ENCODE data around the gene CAMK2N1.

Gene CAMK2N1

GRCh38 chr1:20446796-20447195 is 39.2 kb downstream of the CAMK2N1 start:
- Histone ChIP-seq H3K27ac (ENCODE audit: low read length, poor library complexity, severe bottlenecking) (no peak overlapping the region), H3K14ac (ENCODE audit: low read length in 2 of 2) (no peak overlapping the region), H2BK12ac (ENCODE audit: low read length in 2 of 2) (no peak overlapping the region), H3K4me3 (ENCODE audit: insufficient read depth in 1 of 2, low read depth in 1 of 2, low read length in 2 of 2) (no peak overlapping the region), H3K18ac (ENCODE audit: low read depth in 1 of 2, low read length in 2 of 2) (no peak overlapping the region), H4K8ac (ENCODE audit: low read length) (no peak overlapping the region), H2BK5ac (ENCODE audit: low read depth, low read length, poor library complexity, severe bottlenecking) (no peak overlapping the region), H2BK15ac (ENCODE audit: low read depth, poor library complexity, severe bottlenecking) (no peak overlapping the region), H3K4me1 (ENCODE audit: control insufficient read depth, insufficient read depth, low read depth, low read length) (no peaks in the 10 kb centered on the region), H3K36me3 (ENCODE audit: control insufficient read depth in 1 of 2, insufficient read depth in 2 of 2, low read depth in 1 of 2, low read length in 2 of 2) (no peaks in the 10 kb centered on the region), H3K23ac (ENCODE audit: low read length in 2 of 2) (no peak overlapping the region), H3K9ac (ENCODE audit: low read length) (no peak overlapping the region), H2BK120ac (ENCODE audit: low read depth, low read length) (no peak overlapping the region), H2AFZ (ENCODE audit: low read depth, low read length) (no peak overlapping the region), H3K27me3 (ENCODE audit: control insufficient read depth in 1 of 2, insufficient read depth in 1 of 2, low read length in 2 of 2) (peaks cover 0 to 39% of the 10 kb centered on the region in 2 experiments), H3K4me2 (ENCODE audit: low read length, poor library complexity, severe bottlenecking) (no peak overlapping the region), H3K4ac (ENCODE audit: low read depth in 1 of 2, low read length in 2 of 2) (no peak overlapping the region), H2AK5ac (ENCODE audit: low read length, severe bottlenecking) (no peak overlapping the region), H3K9me3 (ENCODE audit: control insufficient read depth, low read length) (no peaks in the 10 kb centered on the region), H3K79me1 (replicated peaks; ENCODE audit: low read length, poor library complexity, severe bottlenecking) (no peaks in the 10 kb centered on the region), H4K91ac (ENCODE audit: low read length) (no peak overlapping the region)
- 64% methylated on average over 5 of the region's 7 CpGs for WGBS
- DNase-seq, result peak; percentile 21

- H2BK120ac ChIP-seq (ENCODE audit: low read depth, low read length), result no peak overlapping the region
- no peaks in the 10 kb centered on the region for H3K79me1 ChIP-seq (replicated peaks; ENCODE audit: low read length, poor library complexity, severe bottlenecking)
- no peaks in the 10 kb centered on the region for H3K4me1 ChIP-seq (ENCODE audit: control insufficient read depth, insufficient read depth, low read depth, low read length)
- no peak overlapping the region for H3K23ac ChIP-seq (ENCODE audit: low read length in 2 of 2)
- no peak overlapping the region for H4K91ac ChIP-seq (ENCODE audit: low read length)
- H2AFZ ChIP-seq (ENCODE audit: low read depth, low read length), result no peak overlapping the region
- H3K9ac ChIP-seq (ENCODE audit: low read length), result no peak overlapping the region
- H3K18ac ChIP-seq (ENCODE audit: low read depth in 1 of 2, low read length in 2 of 2), result no peak overlapping the region
- H3K14ac ChIP-seq (ENCODE audit: low read length in 2 of 2), result no peak overlapping the region
- no peaks in the 10 kb centered on the region for H3K9me3 ChIP-seq (ENCODE audit: control insufficient read depth, low read length)
- no peak overlapping the region for H2AK5ac ChIP-seq (ENCODE audit: low read length, severe bottlenecking)
- H3K4ac ChIP-seq (ENCODE audit: low read depth in 1 of 2, low read length in 2 of 2), result no peak overlapping the region
- no peak overlapping the region for H2BK12ac ChIP-seq (ENCODE audit: low read length in 2 of 2)
- peaks cover 0 to 36% of the 10 kb centered on the region in 2 experiments for H3K27me3 ChIP-seq (ENCODE audit: control insufficient read depth in 1 of 2, insufficient read depth in 1 of 2, low read length in 2 of 2)
- H4K8ac ChIP-seq (ENCODE audit: low read length), result no peak overlapping the region
- no peak overlapping the region for H2BK15ac ChIP-seq (ENCODE audit: low read depth, poor library complexity, severe bottlenecking)
- H3K27ac ChIP-seq (ENCODE audit: low read length, poor library complexity, severe bottlenecking), result no peak overlapping the region
- no peaks in the 10 kb centered on the region for H3K36me3 ChIP-seq (ENCODE audit: control insufficient read depth in 1 of 2, insufficient read depth in 2 of 2, low read depth in 1 of 2, low read length in 2 of 2)
- no peak for DNase-seq
- no peak overlapping the region for H3K4me2 ChIP-seq (ENCODE audit: low read length, poor library complexity, severe bottlenecking)
- 63% methylated on average over 6 of the region's 6 CpGs for WGBS
- no peak overlapping the region for H2BK5ac ChIP-seq (ENCODE audit: low read depth, low read length, poor library complexity, severe bottlenecking)
- no peak overlapping the region for H3K4me3 ChIP-seq (ENCODE audit: insufficient read depth in 1 of 2, low read depth in 1 of 2, low read length in 2 of 2)
These were observed 40.1 kb downstream of the CAMK2N1 start for GRCh38 chr1:20445956-20446355.

GRCh38 chr1:20443703-20444586 is 42.1 kb downstream of the CAMK2N1 start:
- no peak for DNase-seq
- H3K27me3 ChIP-seq (ENCODE audit: control insufficient read depth in 1 of 2, insufficient read depth in 1 of 2, low read length in 2 of 2), result peaks cover 0 to 26% of the 10 kb centered on the region in 2 experiments
- WGBS, result 75% methylated on average over 11 of the region's 11 CpGs
- H3K23ac ChIP-seq (ENCODE audit: low read length in 2 of 2), result no peak overlapping the region
- peaks cover 1% of the 10 kb centered on the region for H3K4me1 ChIP-seq (ENCODE audit: control insufficient read depth, insufficient read depth, low read depth, low read length)
- H4K8ac ChIP-seq (ENCODE audit: low read length), result no peak overlapping the region
- no peak overlapping the region for H3K9ac ChIP-seq (ENCODE audit: low read length)
- peak overlapping the region in 1 of 2 experiments; percentile 11 for H3K14ac ChIP-seq (ENCODE audit: low read length in 2 of 2)
- H3K36me3 ChIP-seq (ENCODE audit: control insufficient read depth in 1 of 2, insufficient read depth in 2 of 2, low read depth in 1 of 2, low read length in 2 of 2), result no peaks in the 10 kb centered on the region
- no peak overlapping the region for H3K4ac ChIP-seq (ENCODE audit: low read depth in 1 of 2, low read length in 2 of 2)
- H2BK12ac ChIP-seq (ENCODE audit: low read length in 2 of 2), result no peak overlapping the region
- H3K27ac ChIP-seq (ENCODE audit: low read length, poor library complexity, severe bottlenecking), result no peak overlapping the region
- no peak overlapping the region for H2AK5ac ChIP-seq (ENCODE audit: low read length, severe bottlenecking)
- no peak overlapping the region for H4K91ac ChIP-seq (ENCODE audit: low read length)
- H3K79me1 ChIP-seq (replicated peaks; ENCODE audit: low read length, poor library complexity, severe bottlenecking), result no peaks in the 10 kb centered on the region
- no peak overlapping the region for H2BK15ac ChIP-seq (ENCODE audit: low read depth, poor library complexity, severe bottlenecking)
- H3K18ac ChIP-seq (ENCODE audit: low read depth in 1 of 2, low read length in 2 of 2), result no peak overlapping the region
- H3K4me3 ChIP-seq (ENCODE audit: insufficient read depth in 1 of 2, low read depth in 1 of 2, low read length in 2 of 2), result no peak overlapping the region
- no peak overlapping the region for H2AFZ ChIP-seq (ENCODE audit: low read depth, low read length)
- no peak overlapping the region for H3K4me2 ChIP-seq (ENCODE audit: low read length, poor library complexity, severe bottlenecking)
- H2BK120ac ChIP-seq (ENCODE audit: low read depth, low read length), result no peak overlapping the region
- no peaks in the 10 kb centered on the region for H3K9me3 ChIP-seq (ENCODE audit: control insufficient read depth, low read length)
- H2BK5ac ChIP-seq (ENCODE audit: low read depth, low read length, poor library complexity, severe bottlenecking), result no peak overlapping the region

GRCh38 chr1:20442920-20443625 is 42.9 kb downstream of the CAMK2N1 start:
- DNase-seq, result peak; percentile 17
- Histone ChIP-seq H3K9me3 (ENCODE audit: control insufficient read depth, low read length) (no peaks in the 10 kb centered on the region), H3K23ac (ENCODE audit: low read length in 2 of 2) (no peak overlapping the region), H4K91ac (ENCODE audit: low read length) (no peak overlapping the region), H2AK5ac (ENCODE audit: low read length, severe bottlenecking) (no peak overlapping the region), H3K27ac (ENCODE audit: low read length, poor library complexity, severe bottlenecking) (no peak overlapping the region), H3K9ac (ENCODE audit: low read length) (peak overlapping the region; percentile 2), H3K4ac (ENCODE audit: low read depth in 1 of 2, low read length in 2 of 2) (no peak overlapping the region), H2AFZ (ENCODE audit: low read depth, low read length) (no peak overlapping the region), H4K8ac (ENCODE audit: low read length) (no peak overlapping the region), H2BK120ac (ENCODE audit: low read depth, low read length) (no peak overlapping the region), H2BK15ac (ENCODE audit: low read depth, poor library complexity, severe bottlenecking) (no peak overlapping the region), H3K4me3 (ENCODE audit: insufficient read depth in 1 of 2, low read depth in 1 of 2, low read length in 2 of 2) (no peak overlapping the region), H3K14ac (ENCODE audit: low read length in 2 of 2) (no peak overlapping the region), H3K27me3 (ENCODE audit: control insufficient read depth in 1 of 2, insufficient read depth in 1 of 2, low read length in 2 of 2) (peaks cover 6 to 27% of the 10 kb centered on the region in 2 experiments), H3K4me1 (ENCODE audit: control insufficient read depth, insufficient read depth, low read depth, low read length) (peaks cover 1% of the 10 kb centered on the region), H3K18ac (ENCODE audit: low read depth in 1 of 2, low read length in 2 of 2) (no peak overlapping the region), H2BK5ac (ENCODE audit: low read depth, low read length, poor library complexity, severe bottlenecking) (no peak overlapping the region), H3K4me2 (ENCODE audit: low read length, poor library complexity, severe bottlenecking) (no peak overlapping the region), H3K36me3 (ENCODE audit: control insufficient read depth in 1 of 2, insufficient read depth in 2 of 2, low read depth in 1 of 2, low read length in 2 of 2) (no peaks in the 10 kb centered on the region), H2BK12ac (ENCODE audit: low read length in 2 of 2) (no peak overlapping the region), H3K79me1 (replicated peaks; ENCODE audit: low read length, poor library complexity, severe bottlenecking) (no peaks in the 10 kb centered on the region)
- WGBS, result 80% methylated on average over 5 of the region's 5 CpGs
